GM21619 (cell line): ENCODE measurements around the gene ERI2.

ENCODE experiments used
- ATAC-seq: cut with Tn5 transposase; IDR thresholded peaks from one replicate; pipeline ENCODE4 v1.9.1; 2021; ENCODE audit not compliant: unreplicated experiment

The ERI2 gene, protein sequence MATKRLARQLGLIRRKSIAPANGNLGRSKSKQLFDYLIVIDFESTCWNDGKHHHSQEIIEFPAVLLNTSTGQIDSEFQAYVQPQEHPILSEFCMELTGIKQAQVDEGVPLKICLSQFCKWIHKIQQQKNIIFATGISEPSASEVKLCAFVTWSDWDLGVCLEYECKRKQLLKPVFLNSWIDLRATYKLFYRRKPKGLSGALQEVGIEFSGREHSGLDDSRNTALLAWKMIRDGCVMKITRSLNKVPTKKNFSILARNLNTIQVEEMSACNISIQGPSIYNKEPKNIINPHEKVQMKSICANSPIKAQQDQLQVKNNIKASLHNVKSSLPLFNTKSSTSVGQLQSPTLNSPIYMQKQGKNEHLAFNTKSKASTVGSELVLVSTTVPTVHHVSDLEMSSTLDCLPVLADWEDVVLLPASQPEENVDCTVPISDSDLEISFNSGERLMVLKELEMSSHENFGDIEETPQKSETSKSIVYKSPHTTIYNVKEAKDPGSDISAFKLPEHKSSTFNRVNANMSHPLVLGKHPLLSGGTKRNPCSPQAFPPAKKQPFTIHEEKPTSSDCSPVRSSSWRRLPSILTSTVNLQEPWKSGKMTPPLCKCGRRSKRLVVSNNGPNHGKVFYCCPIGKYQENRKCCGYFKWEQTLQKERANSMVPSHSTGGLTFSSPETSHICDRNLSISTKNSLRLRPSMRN

DNA sequence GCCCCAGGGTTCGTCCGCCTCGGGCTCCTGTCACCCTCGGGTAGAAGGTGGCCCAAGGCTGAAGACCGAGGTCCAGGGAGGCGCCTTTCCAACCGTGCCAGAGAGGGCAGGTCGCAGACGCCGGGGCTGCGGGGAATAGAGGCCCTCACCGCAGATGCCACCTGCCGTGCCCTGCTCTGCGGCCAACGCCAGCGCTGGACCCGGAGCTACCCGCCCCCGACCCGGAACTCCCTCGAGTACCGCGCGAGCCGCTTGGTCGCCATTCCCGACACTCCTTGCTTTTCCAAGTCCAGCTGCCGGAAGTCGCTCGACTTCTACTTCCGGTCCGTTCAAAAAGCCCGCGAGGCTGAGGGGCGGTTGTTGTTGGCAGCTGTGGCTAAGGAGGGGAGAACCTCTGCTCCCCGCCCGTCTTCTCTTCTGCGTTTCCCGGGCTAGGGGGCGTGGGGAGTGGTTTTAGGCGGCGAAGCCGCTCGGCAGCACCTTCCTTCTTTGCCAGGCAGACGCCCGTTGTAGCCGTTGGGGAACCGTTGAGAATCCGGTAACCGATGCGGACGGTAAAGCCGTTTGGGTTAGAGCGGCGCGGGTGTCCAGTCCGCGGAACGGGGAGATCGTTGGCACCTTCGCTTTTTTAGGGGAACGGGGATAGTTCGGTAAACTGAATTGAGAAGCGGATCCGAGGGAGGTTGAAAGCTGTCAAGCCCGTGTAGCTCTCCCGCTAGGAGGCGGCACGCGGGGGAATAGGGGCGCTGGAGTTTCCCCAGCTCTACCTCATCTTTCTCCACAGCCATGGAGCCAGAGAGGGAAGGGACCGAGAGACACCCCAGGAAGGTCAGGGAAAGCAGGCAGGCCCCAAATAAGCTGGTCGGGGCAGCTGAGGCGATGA is at the start of gene ERI2, which contains the start of gene REXO5:
TSS of gene ERI2 (minus strand) at position 305 of the 883 bp plus-strand sequence. CDS start at position 263, 42 bp downstream.
TSS of gene REXO5 (plus strand) at position 360 of the 883 bp plus-strand sequence. CDS start at position 787, 427 bp downstream.
- ATAC-seq, result peak; percentile 83

DNA sequence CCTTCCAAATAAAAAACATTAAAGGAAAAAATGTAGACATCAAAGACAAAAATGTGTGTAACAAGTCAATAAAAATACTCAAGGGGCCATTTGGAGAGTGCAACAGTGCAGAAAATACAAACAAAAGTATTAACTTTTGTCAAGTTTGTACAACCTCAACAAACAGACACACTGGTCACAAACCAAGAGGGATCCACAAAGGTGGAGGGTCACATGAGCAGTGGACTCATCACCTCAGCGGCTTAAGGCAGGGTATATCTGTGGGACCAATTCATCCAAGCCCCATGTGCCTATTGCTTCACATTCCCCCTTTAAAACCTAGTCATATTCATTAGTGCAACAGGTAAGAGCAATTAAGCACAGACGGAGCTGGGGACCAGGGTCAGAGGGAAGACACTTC is 48.7 kb upstream of the ERI2 start:
- no peak for ATAC-seq

DNA sequence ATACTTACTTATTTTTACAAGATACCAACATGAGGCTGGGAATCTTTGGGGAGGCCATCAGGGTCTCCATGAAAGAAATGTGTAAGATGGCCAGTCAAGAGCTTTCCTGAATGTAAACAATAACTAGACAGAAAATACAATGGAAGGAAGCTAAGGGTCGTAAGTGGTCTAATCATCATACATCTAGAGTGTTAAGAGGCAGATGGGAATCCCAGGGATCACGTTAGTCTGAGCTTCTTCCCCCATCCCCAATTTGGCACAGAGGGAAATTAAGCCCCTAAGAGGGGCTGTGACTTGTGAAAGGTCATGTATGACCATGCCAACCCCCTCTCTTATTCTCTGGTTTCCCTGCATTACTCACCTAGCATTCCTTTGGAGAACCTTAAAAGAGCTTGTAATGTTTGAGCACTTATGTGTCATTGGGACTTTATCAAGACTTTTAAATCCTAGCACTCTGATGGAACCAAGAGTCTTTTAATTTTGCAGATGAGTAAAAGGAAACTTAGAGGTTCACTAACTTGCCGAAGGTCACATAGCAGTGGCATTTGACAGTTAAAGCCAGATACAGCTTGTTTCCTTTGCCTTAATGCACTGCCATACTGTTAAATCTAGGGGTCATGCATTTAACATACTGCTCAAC is 47.8 kb upstream of the ERI2 start:
- ATAC-seq, result no peak

DNA sequence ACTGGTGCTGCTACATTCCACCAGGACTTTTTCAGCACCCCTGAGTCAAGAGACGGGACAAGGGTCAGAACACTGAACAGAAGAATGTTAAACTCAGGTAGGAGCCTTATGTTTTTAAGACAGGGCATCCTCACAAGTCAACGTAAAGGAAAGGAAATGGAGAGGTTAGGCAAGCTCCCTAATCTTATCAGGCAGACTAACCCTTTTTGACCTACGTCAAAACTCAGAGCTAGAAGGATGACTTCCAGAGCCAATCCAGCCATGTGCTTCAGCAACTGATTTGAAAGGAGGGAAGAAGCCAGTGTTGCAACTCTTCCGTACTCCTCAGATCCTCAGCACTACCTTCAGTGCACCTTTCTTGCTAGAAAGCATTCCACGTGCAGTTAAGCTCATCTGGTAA is 46.9 kb upstream of the ERI2 start:
- ATAC-seq, result no peak

DNA sequence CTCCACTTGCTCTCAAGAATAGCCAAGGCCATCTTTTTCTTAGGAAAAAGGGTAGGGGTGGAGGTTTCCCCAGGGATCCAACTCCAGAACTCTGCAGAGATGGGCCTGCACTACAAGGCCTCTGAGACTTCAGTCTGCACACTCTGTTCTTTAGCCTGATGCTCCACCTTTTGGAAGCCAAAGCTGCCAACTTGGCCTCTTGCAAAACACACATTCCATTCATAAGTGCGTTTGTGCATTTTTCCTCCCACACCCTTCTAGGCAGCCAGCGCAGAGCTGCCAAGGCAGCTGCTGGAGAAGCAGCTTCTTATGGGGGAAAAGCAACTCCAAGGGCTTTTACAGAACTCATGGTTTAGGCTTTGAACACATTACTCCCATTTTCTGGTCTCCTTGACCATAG is 45.3 kb upstream of the ERI2 start:
- ATAC-seq, result no peak

DNA sequence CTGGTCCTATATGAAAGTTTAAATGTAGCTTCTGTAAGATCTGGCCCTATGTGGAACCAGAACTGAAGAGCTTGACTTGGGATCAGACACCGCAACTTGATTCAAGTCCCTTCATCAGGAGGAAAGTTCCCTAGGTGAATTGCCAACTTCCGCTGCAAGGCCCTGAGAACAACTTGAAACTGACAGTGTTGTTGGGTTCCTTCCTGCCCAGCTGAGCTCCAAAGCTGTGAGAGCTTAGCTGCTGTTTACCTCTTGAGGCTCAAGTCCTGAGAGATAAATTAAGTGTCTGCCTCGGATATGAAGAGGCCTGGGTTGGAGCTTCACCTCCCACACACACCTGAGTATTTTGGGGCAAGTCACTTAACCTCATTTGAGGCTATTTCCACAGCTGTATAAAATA is 44.7 kb upstream of the ERI2 start:
- no peak for ATAC-seq

DNA sequence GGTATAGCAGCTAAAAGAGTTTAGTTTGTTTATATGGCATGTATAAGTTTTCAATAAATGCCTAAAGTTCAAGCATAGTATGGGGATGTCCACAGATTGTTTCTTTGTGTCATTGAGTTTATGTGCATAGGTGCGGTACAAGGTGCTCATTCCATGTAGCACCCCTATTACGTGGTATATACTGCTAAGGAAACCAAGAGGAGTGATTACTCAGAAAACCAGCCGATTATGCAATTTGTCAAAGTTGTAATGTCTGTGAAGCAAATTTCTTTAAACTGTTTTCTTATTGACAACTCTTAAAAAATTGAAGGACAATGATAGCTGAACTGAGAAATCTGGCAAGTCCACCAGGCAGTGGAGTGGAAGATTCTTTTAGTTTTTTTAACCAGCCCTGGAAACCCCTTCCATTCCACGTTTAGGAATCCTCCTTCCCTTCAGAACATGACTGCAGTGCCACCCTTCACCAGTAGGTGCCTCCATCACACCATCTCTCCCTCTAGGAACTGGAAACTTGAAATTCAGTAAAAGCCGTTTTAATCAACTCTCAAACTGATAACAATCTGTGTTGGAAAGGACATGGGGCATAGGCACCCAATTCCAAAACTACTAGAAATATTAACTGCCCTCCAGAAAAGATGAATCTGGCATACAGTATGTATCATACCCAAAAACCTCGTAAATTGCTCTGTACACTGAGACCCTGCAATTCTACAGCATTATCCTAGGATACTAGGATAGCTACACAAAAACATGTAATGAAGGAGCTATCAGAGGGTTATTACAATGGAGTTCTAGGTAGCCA is 43.5 kb upstream of the ERI2 start:
- no peak for ATAC-seq

DNA sequence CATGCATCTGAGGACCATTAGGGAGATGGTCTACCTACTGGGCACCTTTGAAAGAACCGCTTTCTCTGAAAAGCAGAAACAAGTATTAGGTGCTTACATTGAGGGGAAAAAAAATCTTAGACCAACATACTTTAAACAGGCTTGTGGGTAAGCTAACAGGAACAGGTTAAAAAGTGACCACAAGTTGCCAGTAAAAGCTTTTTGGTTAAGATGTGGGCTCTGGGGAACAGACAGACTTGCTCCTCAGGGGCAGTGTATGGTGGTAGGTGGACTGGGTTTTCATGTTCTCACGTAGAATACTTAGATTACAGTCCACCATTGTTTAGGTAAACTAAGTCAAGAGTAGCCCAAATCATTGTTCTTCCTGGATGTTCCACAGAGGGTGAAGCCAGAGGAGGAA is 41.3 kb upstream of the ERI2 start:
- ATAC-seq, result no peak

DNA sequence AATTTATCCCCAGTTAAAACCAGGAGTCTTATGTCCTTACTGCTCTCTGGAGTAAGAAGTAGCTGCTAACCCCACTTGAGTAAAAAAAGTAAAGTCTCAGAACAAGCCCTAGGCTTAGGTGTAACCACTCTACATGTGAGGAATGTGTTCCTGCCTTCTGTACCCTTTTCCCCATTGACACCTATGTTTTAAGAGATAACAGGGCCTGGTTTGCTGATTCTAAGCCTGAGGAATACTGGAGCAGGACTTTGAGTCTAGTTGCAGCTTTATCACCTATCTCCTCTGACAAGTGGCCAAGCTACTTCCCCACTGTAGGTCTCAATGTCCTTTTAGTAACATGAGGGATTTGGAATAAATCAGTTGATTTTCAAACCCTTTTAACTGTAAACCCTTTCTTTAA is 40.3 kb upstream of the ERI2 start:
- no peak for ATAC-seq

DNA sequence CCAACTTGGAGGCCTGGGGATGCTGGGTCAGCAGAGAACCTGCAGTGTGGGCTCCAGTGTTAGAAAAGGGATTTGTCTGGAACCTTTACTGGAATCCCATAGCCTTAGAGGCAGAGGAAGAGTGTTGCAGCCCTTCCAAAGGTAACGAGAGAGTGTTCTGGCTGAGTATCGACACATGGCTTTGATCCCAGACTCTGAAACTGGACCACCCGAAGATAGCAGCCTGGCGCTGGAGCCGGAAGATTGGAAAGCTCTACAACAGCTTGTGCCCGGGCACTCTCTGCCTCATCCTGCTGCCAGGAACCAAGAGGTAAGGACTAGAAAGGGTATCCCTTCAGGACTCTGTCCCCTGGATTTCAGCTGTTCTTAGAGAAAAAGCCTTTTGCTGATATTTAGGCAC is 39.8 kb upstream of the ERI2 start:
- no peak for ATAC-seq

DNA sequence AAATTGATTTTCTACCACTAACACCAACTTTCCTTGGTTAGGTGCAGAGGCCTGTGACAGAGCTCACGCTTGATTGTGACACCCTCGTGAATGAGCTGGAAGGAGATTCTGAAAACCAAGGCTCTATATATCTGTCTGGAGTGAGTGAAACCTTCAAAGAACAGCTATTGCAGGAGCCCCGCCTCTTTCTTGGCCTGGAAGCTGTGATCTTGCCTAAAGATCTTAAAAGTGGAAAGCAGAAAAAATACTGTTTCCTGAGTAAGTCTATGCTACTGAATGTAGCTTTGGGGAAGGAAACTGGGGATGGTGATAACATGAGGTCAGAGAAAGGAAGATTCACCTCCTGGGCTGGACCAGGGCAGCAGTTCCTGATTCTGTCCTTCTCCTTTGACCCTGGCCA is 38.3 kb upstream of the ERI2 start:
- ATAC-seq, result no peak

DNA sequence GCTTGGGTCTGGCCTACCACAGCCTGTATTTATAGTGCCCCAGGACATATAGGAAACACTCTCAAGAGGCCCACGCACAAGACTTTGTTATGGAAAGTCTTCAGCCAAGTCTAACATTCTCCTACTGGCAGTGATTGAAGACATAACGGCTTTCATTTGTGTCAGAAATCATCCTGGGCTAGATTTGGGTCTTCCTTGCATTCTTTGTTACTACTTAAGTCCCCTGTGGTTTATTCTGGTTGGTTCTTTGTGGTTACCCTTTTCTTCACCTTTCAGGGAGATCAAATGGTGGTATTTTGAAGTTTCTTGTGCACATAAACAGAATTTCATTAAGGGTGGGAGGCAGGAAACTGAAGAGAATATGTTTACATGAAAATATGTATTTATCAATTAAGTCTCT is 37.8 kb upstream of the ERI2 start:
- no peak for ATAC-seq

DNA sequence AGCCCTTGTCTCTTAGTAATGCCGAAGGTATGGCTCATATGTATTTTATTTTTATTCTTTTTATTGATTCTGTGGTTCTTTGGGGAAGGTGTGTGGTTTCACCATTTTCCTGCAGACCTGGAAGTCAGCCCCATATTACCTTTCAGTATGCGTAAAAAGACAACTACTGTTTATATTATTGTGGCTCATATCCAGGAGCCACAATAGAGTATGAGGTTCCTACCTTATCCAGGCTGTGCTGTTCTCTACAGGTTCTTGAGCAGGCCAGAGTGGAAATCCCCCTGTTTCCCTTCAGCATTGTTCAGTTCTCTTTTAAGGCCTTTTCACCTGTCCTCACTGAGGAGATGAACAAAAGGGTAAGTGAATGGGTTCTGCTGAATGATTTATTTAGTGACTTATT is 33.2 kb upstream of the ERI2 start:
- no peak for ATAC-seq

DNA sequence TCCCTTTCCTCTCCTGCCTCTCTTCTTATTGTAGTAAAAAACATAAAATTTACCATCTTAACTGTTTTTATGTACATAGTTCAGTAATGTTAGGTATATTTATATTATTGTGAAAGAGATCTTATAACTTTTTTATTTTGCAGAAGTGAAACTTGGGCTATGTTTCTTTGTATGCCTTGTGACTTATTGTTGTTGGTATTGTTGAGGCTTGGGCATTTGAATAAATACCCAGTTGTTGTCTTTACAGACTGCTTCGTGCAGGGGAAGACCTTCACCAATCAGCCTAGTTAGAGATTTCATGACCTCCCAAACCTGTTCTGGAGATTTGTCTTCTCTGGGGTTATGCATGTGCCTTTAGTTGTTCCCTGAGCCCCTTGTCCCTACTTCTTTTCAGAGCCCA is 32.0 kb upstream of the ERI2 start:
- no peak for ATAC-seq

DNA sequence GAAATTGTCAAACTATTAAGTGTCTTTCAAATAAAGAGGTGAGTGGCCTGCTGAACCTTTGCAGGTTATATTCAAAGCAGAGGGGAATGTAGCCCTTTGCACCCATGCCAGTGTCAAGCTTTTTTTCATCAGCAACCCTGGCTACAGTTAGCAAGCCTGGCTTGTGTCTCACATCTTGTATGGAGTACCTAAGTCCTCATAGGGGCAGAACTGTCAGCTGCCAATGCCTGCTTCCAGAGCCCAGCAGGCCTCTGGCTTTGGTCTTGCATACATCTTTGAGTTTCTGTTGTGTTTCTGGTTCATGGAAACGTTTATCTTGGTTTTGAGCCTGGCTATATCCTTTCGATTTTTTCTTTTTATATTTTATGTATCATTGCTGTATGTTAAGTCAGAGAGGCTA is 26.8 kb upstream of the ERI2 start:
- no peak for ATAC-seq

DNA sequence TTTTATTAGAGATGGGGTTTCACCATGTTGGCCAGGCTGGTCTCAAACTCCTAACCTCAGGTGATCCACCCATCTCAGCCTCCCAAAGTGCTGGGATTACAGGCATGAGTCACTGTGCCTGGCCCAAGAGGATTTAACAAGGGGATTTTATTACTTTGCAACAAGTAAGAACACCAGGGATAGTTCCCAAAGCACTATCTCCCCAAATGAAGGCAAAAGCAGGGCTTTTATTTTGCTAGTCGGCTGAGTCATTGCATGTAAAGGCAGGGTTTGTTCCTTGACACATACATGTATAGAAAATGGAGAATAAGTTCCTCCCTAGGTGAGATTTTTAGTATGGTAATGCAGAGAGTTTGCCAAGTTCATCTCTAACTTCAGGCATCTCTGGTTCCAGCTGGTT is 24.1 kb upstream of the ERI2 start:
- ATAC-seq, result no peak

DNA sequence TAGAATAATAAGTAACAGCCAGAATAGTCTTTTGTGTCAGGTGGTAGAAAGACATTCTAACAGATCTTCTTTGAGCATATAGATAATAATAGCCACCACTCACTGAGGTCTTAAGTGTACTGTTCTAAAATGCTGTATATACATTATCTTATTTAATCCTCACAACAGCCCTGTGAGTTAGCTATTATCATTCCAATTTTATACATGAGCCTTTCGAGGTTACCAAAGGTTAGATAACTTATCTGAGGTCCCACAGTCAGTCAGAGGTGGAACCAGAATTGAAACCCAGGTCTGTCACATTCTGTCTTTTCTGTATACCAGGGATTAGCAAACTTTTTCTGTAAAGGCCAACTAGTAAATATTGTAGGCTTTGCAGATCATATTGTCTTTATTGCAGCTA is 23.3 kb upstream of the ERI2 start:
- ATAC-seq, result no peak

DNA sequence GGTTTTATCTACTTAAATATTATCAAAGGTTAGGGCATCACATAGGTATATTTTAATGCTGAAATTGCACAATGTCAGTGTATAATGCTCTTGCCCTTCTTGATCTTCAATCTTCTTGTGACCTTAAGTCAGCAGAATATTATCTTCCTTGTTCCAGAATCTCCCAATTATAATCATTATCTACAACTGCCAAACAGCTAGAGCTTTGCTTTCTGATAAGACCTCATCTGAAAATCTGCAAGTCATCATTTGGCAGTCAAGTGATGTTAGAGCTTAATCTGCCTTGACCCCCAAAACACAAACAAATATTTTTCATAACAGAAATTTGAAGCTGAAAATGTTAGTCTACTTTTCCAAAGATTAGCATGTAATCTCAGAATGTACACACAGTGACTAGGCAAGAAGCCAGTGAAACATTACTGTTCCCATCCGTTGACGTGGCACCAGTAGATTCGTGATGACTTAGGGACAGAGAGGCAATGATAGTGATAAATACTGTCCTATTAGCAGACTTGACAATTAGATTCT is 19.8 kb upstream of the ERI2 start:
- ATAC-seq, result no peak

DNA sequence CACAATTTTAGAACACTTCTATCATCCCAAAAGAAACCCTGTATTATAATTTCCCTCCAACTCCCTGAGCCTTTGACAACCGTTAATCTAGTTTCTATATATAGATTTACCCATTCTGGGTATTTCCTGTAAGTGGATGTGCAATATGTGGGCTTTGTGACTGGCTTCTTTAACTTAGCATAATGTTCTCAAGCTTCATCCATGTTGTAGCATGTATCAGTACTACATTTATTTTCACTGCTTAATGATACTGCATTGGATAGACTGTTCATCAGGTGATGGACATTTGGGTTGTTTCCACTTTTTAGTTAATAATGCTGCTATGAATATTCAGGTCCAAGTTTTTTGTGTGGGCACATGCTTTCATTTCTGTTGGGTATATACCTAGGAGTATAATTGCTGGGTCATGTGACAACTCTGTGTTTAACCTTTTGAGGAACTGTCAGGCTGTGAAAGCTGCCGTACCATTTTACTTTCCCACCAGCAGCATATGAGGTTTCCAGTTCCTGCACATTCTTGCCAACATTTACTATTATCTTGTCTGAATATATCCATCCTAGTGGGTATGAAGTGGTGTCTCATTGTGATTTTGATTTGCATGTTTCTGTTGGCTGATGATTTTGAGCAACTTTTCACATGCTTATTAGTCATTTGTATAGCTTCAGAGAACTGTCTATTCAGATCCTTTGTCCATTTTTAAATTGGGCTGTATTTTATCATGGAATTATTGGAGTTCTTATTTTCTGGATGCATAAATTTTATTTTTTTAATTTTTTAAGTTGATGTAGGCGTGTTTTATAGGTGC is 16.5 kb upstream of the ERI2 start:
- no peak for ATAC-seq
